GM21737 (cell line): ENCODE data around the gene GP9.

ENCODE experiments used
- ATAC-seq: cut with Tn5 transposase; IDR thresholded peaks from one replicate; pipeline ENCODE4 v1.9.1; 2021; ENCODE audit warnings: mild to moderate bottlenecking, moderate library complexity; ENCODE audit not compliant: unreplicated experiment

Gene GP9

DNA sequence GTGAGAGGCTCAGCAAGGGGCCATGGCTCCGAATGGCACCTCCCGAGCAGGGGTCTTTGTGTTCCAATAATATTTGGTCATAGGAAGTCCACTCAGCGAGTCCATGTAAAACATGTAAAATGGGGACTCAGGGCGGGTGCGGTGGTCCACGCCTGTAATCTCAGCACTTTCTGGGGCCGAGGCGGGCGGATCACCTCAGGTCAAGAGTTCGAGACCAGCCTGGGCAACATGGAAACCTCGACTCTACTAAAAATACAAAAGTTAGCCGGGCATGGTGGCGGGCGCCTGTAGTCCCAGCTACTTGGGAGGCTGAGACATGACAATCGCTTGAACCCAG is 33.1 kb upstream of the GP9 start:
- ATAC-seq, result no peak

- no peak for ATAC-seq
Measured at GRCh38 chr3:129028866-129029265, 31.7 kb upstream of the GP9 start.

- no peak for ATAC-seq
Measured at GRCh38 chr3:129030611-129031010, 30.0 kb upstream of the GP9 start.

GRCh38 chr3:129031476-129032215 is 28.9 kb upstream of the GP9 start:
- ATAC-seq, result no peak

DNA sequence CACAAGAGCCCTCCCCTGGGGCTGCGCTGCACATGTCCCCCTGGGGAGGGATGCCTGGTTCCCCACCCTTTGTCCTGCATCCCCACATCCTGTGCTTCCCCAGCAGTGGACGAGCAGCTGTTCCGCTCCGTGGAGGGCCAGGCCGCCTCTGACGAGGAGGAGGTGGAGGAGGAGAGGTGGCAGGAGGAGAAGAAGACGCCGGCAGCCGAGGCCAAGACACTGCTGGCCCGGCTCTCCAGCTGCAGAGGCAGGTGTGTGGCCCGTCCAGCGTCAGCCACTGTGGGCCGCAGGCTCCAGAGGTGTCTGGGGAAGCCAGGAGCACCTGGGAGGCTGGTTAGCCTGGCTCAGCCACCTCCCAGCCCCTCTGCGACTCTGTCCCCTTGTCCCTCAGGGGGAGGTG is 27.9 kb upstream of the GP9 start:
- no peak for ATAC-seq

- no peak for ATAC-seq
Measured at GRCh38 chr3:129033151-129033550, 27.4 kb upstream of the GP9 start.

- ATAC-seq, result no peak
Measured at GRCh38 chr3:129033633-129034321, 26.8 kb upstream of the GP9 start.

DNA sequence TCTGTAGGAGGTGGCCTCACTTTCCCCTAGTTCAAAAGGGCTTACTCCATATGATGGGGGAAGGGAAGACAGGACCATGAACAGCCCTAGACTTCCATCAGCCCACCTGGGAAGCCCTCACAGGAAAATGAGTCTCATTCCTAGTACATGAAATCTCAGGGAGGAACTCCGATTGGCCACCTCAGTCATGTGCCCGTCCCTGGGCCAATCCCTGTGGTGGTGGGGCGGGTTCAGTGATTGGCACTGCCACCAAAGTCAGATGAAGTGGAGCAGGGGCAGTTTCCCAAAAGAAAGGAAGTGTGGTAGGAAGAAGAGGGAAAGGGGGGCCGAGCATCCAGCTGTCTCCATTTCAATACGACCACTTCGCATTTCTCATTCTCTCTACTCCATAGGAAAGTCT is 25.9 kb upstream of the GP9 start:
- no peak for ATAC-seq

DNA sequence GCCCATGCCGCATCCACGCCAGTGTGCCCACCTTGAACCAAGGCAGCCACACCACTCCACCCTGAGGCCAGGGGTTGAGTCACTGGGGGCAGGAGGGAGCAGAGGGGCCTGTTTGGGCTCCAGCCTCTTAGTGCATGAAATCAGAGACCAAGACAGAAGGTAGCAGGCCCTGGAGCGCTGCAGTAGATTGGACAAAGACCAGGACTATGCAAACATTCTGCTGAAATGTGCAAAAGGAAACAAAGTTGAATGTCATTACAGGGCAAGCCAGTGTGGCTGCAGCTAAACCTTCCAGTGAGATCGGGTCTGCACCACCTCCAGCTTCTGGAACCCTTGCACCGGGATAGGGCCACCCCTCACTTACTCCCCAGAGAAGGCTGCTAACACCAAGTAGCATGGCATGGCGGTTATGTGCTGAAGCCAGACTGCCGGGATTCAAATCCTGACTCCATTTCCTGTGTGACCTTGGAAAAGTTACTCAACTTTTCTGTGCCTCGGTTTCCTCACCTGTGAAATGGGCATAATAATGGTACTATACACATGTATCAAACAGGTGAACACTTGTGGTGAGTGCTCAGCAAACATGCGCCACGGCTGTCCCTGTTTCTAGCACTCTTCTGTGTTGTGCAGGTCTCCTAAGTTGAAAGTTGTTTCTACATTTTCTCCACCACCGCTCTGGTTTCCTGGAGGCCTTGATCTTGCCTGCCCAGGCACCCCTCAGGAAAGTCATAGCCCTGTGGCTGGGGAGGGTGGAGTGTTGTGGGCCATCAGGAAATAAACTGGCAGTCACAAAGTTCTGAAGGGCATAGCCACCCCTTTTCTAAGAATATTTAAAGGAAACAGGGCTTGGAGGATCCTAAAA is 25.0 kb upstream of the GP9 start:
- ATAC-seq, result no peak

GRCh38 chr3:129036222-129037092 is 24.1 kb upstream of the GP9 start:
- ATAC-seq, result no peak

- ATAC-seq, result no peak
Measured at GRCh38 chr3:129037093-129037419, 23.5 kb upstream of the GP9 start.

GRCh38 chr3:129038121-129038855 is 22.3 kb upstream of the GP9 start:
- ATAC-seq, result no peak

GRCh38 chr3:129039271-129040038 is 21.1 kb upstream of the GP9 start:
- ATAC-seq, result no peak

- no peak for ATAC-seq
Measured at GRCh38 chr3:129040039-129040336, 20.6 kb upstream of the GP9 start.

- ATAC-seq, result no peak
Measured at GRCh38 chr3:129040579-129041300, 19.8 kb upstream of the GP9 start.

- ATAC-seq, result no peak
Measured at GRCh38 chr3:129045675-129046036, 14.9 kb upstream of the GP9 start.

- no peak for ATAC-seq
Measured at GRCh38 chr3:129046037-129046731, 14.4 kb upstream of the GP9 start.

- no peak for ATAC-seq
Measured at GRCh38 chr3:129046732-129047552, 13.6 kb upstream of the GP9 start.
